SU-DHL-6 (cell line): Measurements from ENCODE around the gene UBL3.

ENCODE experiments used
- CTCF ChIP-seq: fragments of 200-600 bp; sonication (generic); IDR thresholded peaks from one replicate; pipeline ENCODE4 v1.5.1; 2017; ENCODE audit warnings: antibody characterized with exemption, mild to moderate bottlenecking, low read length, moderate library complexity; ENCODE audit not compliant: insufficient read depth, poor library complexity, severe bottlenecking
- EZH2phosphoT487 ChIP-seq: fragments of 200-600 bp; sonication (generic), shearing (Covaris generic); conservative IDR thresholded peaks from 2 replicates; pipeline ENCODE4 v1.6.1; 2018; ENCODE audit warnings: mild to moderate bottlenecking, antibody characterized with exemption, low read length, moderate library complexity, mixed read lengths

GRCh38 chr13:29791997-29792780, 58.2 kb downstream of the UBL3 start:
- TF ChIP-seq CTCF (no peak), EZH2phosphoT487 (no peak)
